Bronchial epithelial cell (primary cell): ENCODE data around the gene PPP1R13B. TPM values are rescaled to one million over a fixed set of nuclear protein-coding genes. Genes with fewer than 3 reads are reported as not detected.

ENCODE experiments used
- DNase-seq: peaks from one replicate; pipeline ENCODE4 v3.0.0-alpha.2; 2010; ENCODE audit warnings: low read depth
- FAIRE-seq: peaks from 2 replicates; lab custom pipeline; 2011; peaks lifted over from hg19 to GRCh38; lab: Jason Lieb, UNC
- H3K27me3 ChIP-seq: 2 replicates; pipeline ENCODE4 v1.5.1; 2011; ENCODE audit warnings: low read length; ENCODE audit not compliant: control insufficient read depth, insufficient read depth
- H3K36me3 ChIP-seq: 2 replicates; pipeline ENCODE4 v1.5.1; 2011; ENCODE audit warnings: low read length; ENCODE audit not compliant: control insufficient read depth, insufficient read depth
- H3K4me3 ChIP-seq: 2 replicates; pipeline ENCODE4 v1.5.1; 2011; ENCODE audit warnings: mild to moderate bottlenecking, low read depth, low read length, control low read depth
- total RNA-seq: library from RNA; depleted of rRNA; stranded (reverse); fragments of >200 nt; gene quantifications from 2 replicates; pipeline ENCODE4 v1.2.1, GENCODE V29; 2014
- TF ChIP-seq, protein P1 (sequence below): IDR thresholded peaks from 2 replicates; pipeline ENCODE4 v1.5.1; 2011; ENCODE audit warnings: mild to moderate bottlenecking, moderate library complexity, low read length, control low read depth, inconsistent platforms; ENCODE audit not compliant: insufficient read depth, severe bottlenecking

Gene PPP1R13B
- total RNA-seq, 1 donor from 2014 or later = 4.2 TPM

- no peak for DNase-seq
- no peak overlapping the region for H3K4me3 ChIP-seq
- FAIRE-seq = no peak
- peaks cover 41% of the 10 kb centered on the region for H3K36me3 ChIP-seq
- TF ChIP-seq, protein P1, sequence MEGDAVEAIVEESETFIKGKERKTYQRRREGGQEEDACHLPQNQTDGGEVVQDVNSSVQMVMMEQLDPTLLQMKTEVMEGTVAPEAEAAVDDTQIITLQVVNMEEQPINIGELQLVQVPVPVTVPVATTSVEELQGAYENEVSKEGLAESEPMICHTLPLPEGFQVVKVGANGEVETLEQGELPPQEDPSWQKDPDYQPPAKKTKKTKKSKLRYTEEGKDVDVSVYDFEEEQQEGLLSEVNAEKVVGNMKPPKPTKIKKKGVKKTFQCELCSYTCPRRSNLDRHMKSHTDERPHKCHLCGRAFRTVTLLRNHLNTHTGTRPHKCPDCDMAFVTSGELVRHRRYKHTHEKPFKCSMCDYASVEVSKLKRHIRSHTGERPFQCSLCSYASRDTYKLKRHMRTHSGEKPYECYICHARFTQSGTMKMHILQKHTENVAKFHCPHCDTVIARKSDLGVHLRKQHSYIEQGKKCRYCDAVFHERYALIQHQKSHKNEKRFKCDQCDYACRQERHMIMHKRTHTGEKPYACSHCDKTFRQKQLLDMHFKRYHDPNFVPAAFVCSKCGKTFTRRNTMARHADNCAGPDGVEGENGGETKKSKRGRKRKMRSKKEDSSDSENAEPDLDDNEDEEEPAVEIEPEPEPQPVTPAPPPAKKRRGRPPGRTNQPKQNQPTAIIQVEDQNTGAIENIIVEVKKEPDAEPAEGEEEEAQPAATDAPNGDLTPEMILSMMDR = no peak
- no peaks in the 10 kb centered on the region for H3K27me3 ChIP-seq
Measured at GRCh38 chr14:103728141-103728540, 119.2 kb downstream of the PPP1R13B start.

- no peak overlapping the region for H3K4me3 ChIP-seq
- peaks cover 39% of the 10 kb centered on the region for H3K36me3 ChIP-seq
- TF ChIP-seq, protein P1 = peak; percentile 41
- DNase-seq = no peak
- no peak for FAIRE-seq
- H3K27me3 ChIP-seq = no peaks in the 10 kb centered on the region
Measured at GRCh38 chr14:103727313-103727980, 119.9 kb downstream of the PPP1R13B start.

GRCh38 chr14:103726474-103726873, 120.9 kb downstream of the PPP1R13B start:
- Histone ChIP-seq H3K27me3 (no peaks in the 10 kb centered on the region), H3K4me3 (no peak overlapping the region), H3K36me3 (peaks cover 33% of the 10 kb centered on the region)
- DNase-seq (no peak), FAIRE-seq (no peak)
- TF ChIP-seq, protein P1 = no peak

- DNase-seq = no peak
- H3K27me3 ChIP-seq = no peaks in the 10 kb centered on the region
- FAIRE-seq = no peak
- no peak overlapping the region for H3K4me3 ChIP-seq
- H3K36me3 ChIP-seq = peaks cover 33% of the 10 kb centered on the region
- TF ChIP-seq, protein P1 = no peak
Measured at GRCh38 chr14:103725739-103726395, 121.5 kb downstream of the PPP1R13B start.

DNA sequence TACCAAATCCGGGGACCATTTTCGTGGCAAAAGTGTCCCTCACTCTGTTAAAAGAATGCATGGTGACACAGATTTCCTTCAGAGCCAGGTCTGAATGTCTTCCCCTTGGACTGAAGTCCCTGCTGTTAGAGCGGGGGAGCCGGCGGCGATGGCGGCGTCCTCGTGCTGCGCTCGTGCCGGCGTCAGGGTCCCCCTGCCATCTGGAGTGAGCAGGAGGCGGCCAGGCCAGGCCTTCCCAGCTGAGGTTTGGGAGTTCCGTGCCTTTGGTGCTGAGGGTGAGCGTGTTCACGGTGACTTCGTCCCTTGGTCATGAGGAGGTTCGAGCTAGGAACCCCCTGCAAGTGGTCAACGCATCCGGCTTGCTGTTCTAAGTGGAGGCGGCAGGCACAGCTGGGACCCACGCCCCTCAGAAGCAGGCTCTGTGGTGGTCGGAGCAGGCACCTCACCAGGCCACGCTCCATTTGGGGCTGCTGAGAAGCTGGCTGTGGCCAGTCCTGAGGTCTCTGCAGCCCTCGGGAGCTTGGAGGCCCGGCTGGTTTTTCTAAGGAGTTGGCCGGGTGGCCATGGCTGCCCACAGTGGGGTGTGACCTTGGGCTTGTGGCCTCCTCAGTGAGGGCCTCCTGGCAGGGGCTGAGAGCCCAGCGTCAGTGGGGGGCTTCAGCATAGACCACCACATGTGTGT, 122.2 kb downstream of the PPP1R13B start:
- no peaks in the 10 kb centered on the region for H3K27me3 ChIP-seq
- TF ChIP-seq, protein P1 = no peak
- no peak for DNase-seq
- no peak for FAIRE-seq
- H3K4me3 ChIP-seq = no peak overlapping the region
- H3K36me3 ChIP-seq = peaks cover 31% of the 10 kb centered on the region
